GM12878 (cell line): ENCODE results near the gene PPDPF. TPM values are rescaled to one million over a fixed set of nuclear protein-coding genes. Genes with fewer than 3 reads are reported as not detected.

Experiments
- ATAC-seq: fragments of 200-7000 bp; cut with Tn5 transposase; 3 replicates; pipeline ENCODE4 v1.9.1; 2020; ENCODE audit warnings: mild to moderate bottlenecking, moderate library complexity
- BruUV-seq: library from RNA; stranded (reverse); fragments of 400-500 nt; replicated peaks from 2 replicates; lab custom pipeline; 2021; lab: Mats Ljungman, UMichigan
- CTCF ChIA-PET: fragments of 300-600 bp; sonication (Branson Sonifier 250); formaldehyde crosslinking; extraction: SDS; loops from one replicate; lab custom pipeline; 2021; ENCODE audit warnings: inconsistent platforms; lab: Yijun Ruan, JAX
- POLR2A ChIA-PET: fragments of 350-600 bp; formaldehyde crosslinking; extraction: SDS; loops from one replicate; lab custom pipeline; 2021; ENCODE audit warnings: inconsistent platforms; lab: Charles Lee
- RAD21 ChIA-PET: fragments of 300-600 bp; sonication (Branson Sonifier 250); formaldehyde crosslinking; loops from one replicate; lab custom pipeline; 2023; ENCODE audit warnings: antibody characterized with exemption; ENCODE audit not compliant: unreplicated experiment; lab: Charles Lee
- SMC1A ChIA-PET: fragments of 300-600 bp; sonication (Branson Sonifier 250); formaldehyde crosslinking; loops from one replicate; lab custom pipeline; 2023; ENCODE audit not compliant: unreplicated experiment, uncharacterized antibody; lab: Charles Lee
- DNase-seq: peaks from one replicate; pipeline ENCODE4 v3.0.0-alpha.2; 2011; ENCODE audit warnings: low read depth, low spot score
- FAIRE-seq: peaks from 3 replicates; lab custom pipeline; 2011; peaks lifted over from hg19 to GRCh38; lab: Jason Lieb, UNC
- H2AFZ ChIP-seq: 2 replicates; pipeline ENCODE4 v1.6.0; 2011; ENCODE audit warnings: low read depth, low read length, control low read depth; ENCODE audit not compliant: control insufficient read depth
- H3K27ac ChIP-seq: 2 replicates; pipeline ENCODE4 v1.5.1; 2011; ENCODE audit warnings: control low read depth; ENCODE audit not compliant: control insufficient read depth, insufficient read depth
- H3K27me3 ChIP-seq, 2 experiments: replicated peaks in 1 of 2; 2 replicates each; pipeline versions ENCODE4 v1.6.0 to v1.6.1; 2011; ENCODE audit warnings: low read length in 1 of 2; ENCODE audit not compliant: control insufficient read depth in 2 of 2, insufficient read depth in 2 of 2
- H3K36me3 ChIP-seq, 2 experiments: 2 replicates each; pipeline ENCODE4 v1.5.1; 2011; ENCODE audit warnings: low read length in 1 of 2; ENCODE audit not compliant: control insufficient read depth in 2 of 2, insufficient read depth in 2 of 2
- H3K4me1 ChIP-seq: 2 replicates; pipeline ENCODE4 v1.6.1; 2011; ENCODE audit warnings: mild to moderate bottlenecking, low read length, moderate library complexity, mixed read lengths; ENCODE audit not compliant: control insufficient read depth, insufficient read depth
- H3K4me2 ChIP-seq: 2 replicates; pipeline ENCODE4 v1.6.0; 2011; ENCODE audit warnings: control low read depth; ENCODE audit not compliant: control insufficient read depth, insufficient read depth
- H3K4me3 ChIP-seq: fragments of 200-600 bp; sonication (generic); 2 replicates; pipeline ENCODE4 v1.5.1; 2016
- H3K79me2 ChIP-seq: 2 replicates; pipeline ENCODE4 v1.6.0; 2011; ENCODE audit warnings: low read length; ENCODE audit not compliant: control insufficient read depth, insufficient read depth
- H3K9ac ChIP-seq: 2 replicates; pipeline ENCODE4 v1.8.0; 2011; ENCODE audit warnings: low read length, control low read depth, mixed read lengths; ENCODE audit not compliant: control insufficient read depth, insufficient read depth
- H3K9me3 ChIP-seq: replicated peaks from 3 replicates; pipeline ENCODE4 v1.5.1; 2011; ENCODE audit warnings: mild to moderate bottlenecking, low read length; ENCODE audit not compliant: control insufficient read depth, insufficient read depth
- H4K20me1 ChIP-seq: 2 replicates; pipeline ENCODE4 v1.6.0; 2011; ENCODE audit not compliant: control insufficient read depth, insufficient read depth
- EED ChIP-seq: sonication (generic); IDR thresholded peaks from 2 replicates; pipeline ENCODE4 v1.6.1; 2016; ENCODE audit warnings: antibody characterized with exemption, low read depth
- RCOR1 ChIP-seq: conservative IDR thresholded peaks from 2 replicates; pipeline ENCODE4 v1.6.1; 2012; ENCODE audit warnings: low read depth, low read length, improper control_type of control experiment
- TCF12 ChIP-seq: IDR thresholded peaks from 2 replicates; pipeline ENCODE4 v1.6.1; 2011; ENCODE audit warnings: low read depth, mild to moderate bottlenecking, low read length
- WGBS: methylation state at CpG from one replicate; pipeline ENCODE4 v1.1.6; 2016; ENCODE audit warnings: low lambda C conversion rate; ENCODE audit not compliant: insufficient replicate concordance, insufficient coverage; ENCODE audit errors: missing lambda C conversion rate; 5-methylcytosine and 5-hydroxymethylcytosine counted together
- in situ Hi-C: fragments of 300-500 bp; cut with MboI; formaldehyde crosslinking; loops from 9 replicates; pipeline ENCODE4 v1.14.3; 2018; ENCODE audit warnings: mixed read lengths
- intact Hi-C: fragments of 100-400 bp; cut with micrococcal nuclease; formaldehyde crosslinking; loops from one replicate; pipeline ENCODE4 v1.14.2; 2022; ENCODE audit not compliant: unreplicated experiment
- polyA plus RNA-seq, 11 experiments: library from polyadenylated mRNA; depleted of rRNA in 4 of 11; unstranded in 6 of 11; stranded (reverse) in 5 of 11; fragments of >200 nt; fragmentation: Nextera tagmentation in 4 of 11; fragmentation: Illumina TruSeq in 1 of 11; extraction: Ambion mirVana in 4 of 11; extraction: Trizol in 1 of 11; gene quantifications; 1 replicate in 1 of 11; 2 replicates in 10 of 11; pipeline versions ENCODE4 v1.2.1 to v1.2.3, GENCODE V29; 2011 to 2016; ENCODE audit warnings: inconsistent platforms in 2 of 11, missing spikeins in 2 of 11, low read depth in 1 of 11
- total RNA-seq, 4 experiments: library from RNA; depleted of rRNA in 3 of 4; stranded (reverse); fragments of >200 nt in 3 of 4; fragmentation: Illumina TruSeq in 1 of 4; extraction: Trizol in 1 of 4; gene quantifications; 2 replicates each; pipeline versions ENCODE4 v1.2.1 to v1.2.3, GENCODE V29; 2013 to 2021
- TF ChIP-seq, protein P1 (sequence below): fragments of 450-650 bp; IDR thresholded peaks from 2 replicates; pipeline ENCODE4 v1.6.1; 2018; ENCODE audit warnings: borderline replicate concordance, mild to moderate bottlenecking; ENCODE audit not compliant: partially characterized antibody
- TF ChIP-seq, protein P2 (sequence below): IDR thresholded peaks from 2 replicates; pipeline ENCODE4 v1.6.1; 2012; ENCODE audit warnings: low read depth, low read length, improper control_type of control experiment
- TF ChIP-seq, protein P3 (sequence below): IDR thresholded peaks from 2 replicates; pipeline ENCODE4 v1.6.1; 2011; ENCODE audit warnings: mild to moderate bottlenecking, low read depth, low read length, moderate library complexity; ENCODE audit not compliant: insufficient replicate concordance
- TF ChIP-seq, protein P4 (sequence below): fragments of 450-650 bp; IDR thresholded peaks from 2 replicates; pipeline ENCODE4 v1.6.1; 2017; ENCODE audit warnings: mild to moderate bottlenecking, moderate library complexity
- TF ChIP-seq, protein P5 (sequence below): fragments of 150-350 bp; IDR thresholded peaks from 2 replicates; pipeline ENCODE4 v1.6.1; 2014; ENCODE audit warnings: mild to moderate bottlenecking, low read depth, low read length
- TF ChIP-seq, protein P6 (sequence below), 3 experiments: IDR thresholded peaks in 2 of 3; conservative IDR thresholded peaks in 1 of 3; 2 replicates each; pipeline ENCODE4 v1.5.1; 2011; ENCODE audit warnings: low read depth in 3 of 3, low read length in 3 of 3, mild to moderate bottlenecking in 3 of 3, control low read depth in 2 of 3, moderate library complexity in 2 of 3, inconsistent platforms in 1 of 3, mixed read lengths in 1 of 3; ENCODE audit not compliant: control insufficient read depth in 2 of 3, insufficient read depth in 1 of 3; ENCODE audit errors: extremely low read depth in 1 of 3

The PPDPF gene
- total and polyA plus RNA-seq, 10 of the 15 experiments (the other 5 are each of a cell fraction or from before 2014, with no cell fraction given), result 0.32 to 154 (median 22.8) TPM

DNA sequence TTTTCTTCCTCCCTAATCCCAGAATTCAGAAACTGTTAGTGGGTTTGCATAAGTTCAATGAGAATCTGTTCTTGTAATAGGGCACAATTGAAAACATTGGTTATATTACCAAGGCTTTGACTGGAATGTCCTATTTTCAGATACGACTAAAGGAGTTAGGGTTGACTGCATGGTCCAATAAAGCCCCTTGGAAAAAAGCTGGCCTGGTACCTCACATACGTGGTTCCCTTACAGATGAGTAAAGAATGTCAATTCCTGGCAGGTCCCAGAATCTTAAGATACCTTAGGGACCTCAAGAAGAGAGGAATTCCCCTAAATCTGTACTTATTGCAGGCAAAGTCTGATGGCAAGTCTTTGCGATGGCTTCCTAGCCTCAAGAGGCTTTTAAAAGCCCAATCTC, 4.6 kb downstream of the PPDPF start:
- Histone ChIP-seq H3K9ac (no peak overlapping the region), H3K27me3 (no peaks in the 10 kb centered on the region; a peak in 1 of 4 replicates), H3K27ac (no peak overlapping the region), H3K4me2 (no peak overlapping the region), H4K20me1 (no peaks in the 10 kb centered on the region), H3K9me3 (peaks cover 4% of the 10 kb centered on the region; the same call in 2 of the 3 replicates), H3K4me3 (no peak overlapping the region), H3K36me3 (peaks cover 0 to 2% of the 10 kb centered on the region in 2 experiments; a peak in 1 of 4 replicates), H2AFZ (no peak overlapping the region), H3K4me1 (peaks cover 14% of the 10 kb centered on the region), H3K79me2 (peaks cover 8% of the 10 kb centered on the region)
- ChIA-PET POLR2A (interaction anchor here (1.3 kb wide), 1 partner anchor 12 kb away, joined by 3 read pairs; the partner anchor contains the start of gene PTK6), CTCF (no interaction called here), SMC1A (no interaction called here), RAD21 (no interaction called here)
- DNase-seq (no peak), ATAC-seq (no peak), FAIRE-seq (no peak)
- intact Hi-C loops (no loop called here), in situ Hi-C loops (no loop called here)
- WGBS, result 37% methylated on average over 3 of the region's 3 CpGs
- no TSS peak for BruUV-seq
- TF ChIP-seq RCOR1 (no peak), TCF12 (no peak), EED (no peak)
- TF ChIP-seq, protein P1, sequence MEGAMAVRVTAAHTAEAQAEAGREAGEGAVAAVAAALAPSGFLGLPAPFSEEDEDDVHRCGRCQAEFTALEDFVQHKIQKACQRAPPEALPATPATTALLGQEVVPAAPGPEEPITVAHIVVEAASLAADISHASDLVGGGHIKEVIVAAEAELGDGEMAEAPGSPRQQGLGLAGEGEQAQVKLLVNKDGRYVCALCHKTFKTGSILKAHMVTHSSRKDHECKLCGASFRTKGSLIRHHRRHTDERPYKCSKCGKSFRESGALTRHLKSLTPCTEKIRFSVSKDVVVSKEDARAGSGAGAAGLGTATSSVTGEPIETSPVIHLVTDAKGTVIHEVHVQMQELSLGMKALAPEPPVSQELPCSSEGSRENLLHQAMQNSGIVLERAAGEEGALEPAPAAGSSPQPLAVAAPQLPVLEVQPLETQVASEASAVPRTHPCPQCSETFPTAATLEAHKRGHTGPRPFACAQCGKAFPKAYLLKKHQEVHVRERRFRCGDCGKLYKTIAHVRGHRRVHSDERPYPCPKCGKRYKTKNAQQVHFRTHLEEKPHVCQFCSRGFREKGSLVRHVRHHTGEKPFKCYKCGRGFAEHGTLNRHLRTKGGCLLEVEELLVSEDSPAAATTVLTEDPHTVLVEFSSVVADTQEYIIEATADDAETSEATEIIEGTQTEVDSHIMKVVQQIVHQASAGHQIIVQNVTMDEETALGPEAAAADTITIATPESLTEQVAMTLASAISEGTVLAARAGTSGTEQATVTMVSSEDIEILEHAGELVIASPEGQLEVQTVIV, result no peak
- TF ChIP-seq, protein P2, sequence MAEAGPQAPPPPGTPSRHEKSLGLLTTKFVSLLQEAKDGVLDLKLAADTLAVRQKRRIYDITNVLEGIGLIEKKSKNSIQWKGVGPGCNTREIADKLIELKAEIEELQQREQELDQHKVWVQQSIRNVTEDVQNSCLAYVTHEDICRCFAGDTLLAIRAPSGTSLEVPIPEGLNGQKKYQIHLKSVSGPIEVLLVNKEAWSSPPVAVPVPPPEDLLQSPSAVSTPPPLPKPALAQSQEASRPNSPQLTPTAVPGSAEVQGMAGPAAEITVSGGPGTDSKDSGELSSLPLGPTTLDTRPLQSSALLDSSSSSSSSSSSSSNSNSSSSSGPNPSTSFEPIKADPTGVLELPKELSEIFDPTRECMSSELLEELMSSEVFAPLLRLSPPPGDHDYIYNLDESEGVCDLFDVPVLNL, result no peak
- TF ChIP-seq, protein P3, sequence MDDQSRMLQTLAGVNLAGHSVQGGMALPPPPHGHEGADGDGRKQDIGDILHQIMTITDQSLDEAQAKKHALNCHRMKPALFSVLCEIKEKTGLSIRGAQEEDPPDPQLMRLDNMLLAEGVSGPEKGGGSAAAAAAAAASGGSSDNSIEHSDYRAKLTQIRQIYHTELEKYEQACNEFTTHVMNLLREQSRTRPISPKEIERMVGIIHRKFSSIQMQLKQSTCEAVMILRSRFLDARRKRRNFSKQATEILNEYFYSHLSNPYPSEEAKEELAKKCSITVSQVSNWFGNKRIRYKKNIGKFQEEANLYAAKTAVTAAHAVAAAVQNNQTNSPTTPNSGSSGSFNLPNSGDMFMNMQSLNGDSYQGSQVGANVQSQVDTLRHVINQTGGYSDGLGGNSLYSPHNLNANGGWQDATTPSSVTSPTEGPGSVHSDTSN, result no peak
- TF ChIP-seq, protein P4, sequence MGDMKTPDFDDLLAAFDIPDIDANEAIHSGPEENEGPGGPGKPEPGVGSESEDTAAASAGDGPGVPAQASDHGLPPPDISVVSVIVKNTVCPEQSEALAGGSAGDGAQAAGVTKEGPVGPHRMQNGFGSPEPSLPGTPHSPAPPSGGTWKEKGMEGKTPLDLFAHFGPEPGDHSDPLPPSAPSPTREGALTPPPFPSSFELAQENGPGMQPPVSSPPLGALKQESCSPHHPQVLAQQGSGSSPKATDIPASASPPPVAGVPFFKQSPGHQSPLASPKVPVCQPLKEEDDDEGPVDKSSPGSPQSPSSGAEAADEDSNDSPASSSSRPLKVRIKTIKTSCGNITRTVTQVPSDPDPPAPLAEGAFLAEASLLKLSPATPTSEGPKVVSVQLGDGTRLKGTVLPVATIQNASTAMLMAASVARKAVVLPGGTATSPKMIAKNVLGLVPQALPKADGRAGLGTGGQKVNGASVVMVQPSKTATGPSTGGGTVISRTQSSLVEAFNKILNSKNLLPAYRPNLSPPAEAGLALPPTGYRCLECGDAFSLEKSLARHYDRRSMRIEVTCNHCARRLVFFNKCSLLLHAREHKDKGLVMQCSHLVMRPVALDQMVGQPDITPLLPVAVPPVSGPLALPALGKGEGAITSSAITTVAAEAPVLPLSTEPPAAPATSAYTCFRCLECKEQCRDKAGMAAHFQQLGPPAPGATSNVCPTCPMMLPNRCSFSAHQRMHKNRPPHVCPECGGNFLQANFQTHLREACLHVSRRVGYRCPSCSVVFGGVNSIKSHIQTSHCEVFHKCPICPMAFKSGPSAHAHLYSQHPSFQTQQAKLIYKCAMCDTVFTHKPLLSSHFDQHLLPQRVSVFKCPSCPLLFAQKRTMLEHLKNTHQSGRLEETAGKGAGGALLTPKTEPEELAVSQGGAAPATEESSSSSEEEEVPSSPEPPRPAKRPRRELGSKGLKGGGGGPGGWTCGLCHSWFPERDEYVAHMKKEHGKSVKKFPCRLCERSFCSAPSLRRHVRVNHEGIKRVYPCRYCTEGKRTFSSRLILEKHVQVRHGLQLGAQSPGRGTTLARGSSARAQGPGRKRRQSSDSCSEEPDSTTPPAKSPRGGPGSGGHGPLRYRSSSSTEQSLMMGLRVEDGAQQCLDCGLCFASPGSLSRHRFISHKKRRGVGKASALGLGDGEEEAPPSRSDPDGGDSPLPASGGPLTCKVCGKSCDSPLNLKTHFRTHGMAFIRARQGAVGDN, result no peak
- TF ChIP-seq, protein P5, sequence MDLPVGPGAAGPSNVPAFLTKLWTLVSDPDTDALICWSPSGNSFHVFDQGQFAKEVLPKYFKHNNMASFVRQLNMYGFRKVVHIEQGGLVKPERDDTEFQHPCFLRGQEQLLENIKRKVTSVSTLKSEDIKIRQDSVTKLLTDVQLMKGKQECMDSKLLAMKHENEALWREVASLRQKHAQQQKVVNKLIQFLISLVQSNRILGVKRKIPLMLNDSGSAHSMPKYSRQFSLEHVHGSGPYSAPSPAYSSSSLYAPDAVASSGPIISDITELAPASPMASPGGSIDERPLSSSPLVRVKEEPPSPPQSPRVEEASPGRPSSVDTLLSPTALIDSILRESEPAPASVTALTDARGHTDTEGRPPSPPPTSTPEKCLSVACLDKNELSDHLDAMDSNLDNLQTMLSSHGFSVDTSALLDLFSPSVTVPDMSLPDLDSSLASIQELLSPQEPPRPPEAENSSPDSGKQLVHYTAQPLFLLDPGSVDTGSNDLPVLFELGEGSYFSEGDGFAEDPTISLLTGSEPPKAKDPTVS, result no peak
- TF ChIP-seq, protein P6, sequence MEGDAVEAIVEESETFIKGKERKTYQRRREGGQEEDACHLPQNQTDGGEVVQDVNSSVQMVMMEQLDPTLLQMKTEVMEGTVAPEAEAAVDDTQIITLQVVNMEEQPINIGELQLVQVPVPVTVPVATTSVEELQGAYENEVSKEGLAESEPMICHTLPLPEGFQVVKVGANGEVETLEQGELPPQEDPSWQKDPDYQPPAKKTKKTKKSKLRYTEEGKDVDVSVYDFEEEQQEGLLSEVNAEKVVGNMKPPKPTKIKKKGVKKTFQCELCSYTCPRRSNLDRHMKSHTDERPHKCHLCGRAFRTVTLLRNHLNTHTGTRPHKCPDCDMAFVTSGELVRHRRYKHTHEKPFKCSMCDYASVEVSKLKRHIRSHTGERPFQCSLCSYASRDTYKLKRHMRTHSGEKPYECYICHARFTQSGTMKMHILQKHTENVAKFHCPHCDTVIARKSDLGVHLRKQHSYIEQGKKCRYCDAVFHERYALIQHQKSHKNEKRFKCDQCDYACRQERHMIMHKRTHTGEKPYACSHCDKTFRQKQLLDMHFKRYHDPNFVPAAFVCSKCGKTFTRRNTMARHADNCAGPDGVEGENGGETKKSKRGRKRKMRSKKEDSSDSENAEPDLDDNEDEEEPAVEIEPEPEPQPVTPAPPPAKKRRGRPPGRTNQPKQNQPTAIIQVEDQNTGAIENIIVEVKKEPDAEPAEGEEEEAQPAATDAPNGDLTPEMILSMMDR (IDR thresholded peaks at IDR 0.05 in 2 of 3, conservative IDR thresholded peaks at IDR 0.05 in 1 of 3; ENCODE audit: control insufficient read depth in 2 of 3, extremely low read depth in 1 of 3, insufficient read depth in 1 of 3, low read depth in 3 of 3, low read length in 3 of 3), result no peak
